ENCODE data around the gene GMPPA.

GMPPA gene

DNA sequence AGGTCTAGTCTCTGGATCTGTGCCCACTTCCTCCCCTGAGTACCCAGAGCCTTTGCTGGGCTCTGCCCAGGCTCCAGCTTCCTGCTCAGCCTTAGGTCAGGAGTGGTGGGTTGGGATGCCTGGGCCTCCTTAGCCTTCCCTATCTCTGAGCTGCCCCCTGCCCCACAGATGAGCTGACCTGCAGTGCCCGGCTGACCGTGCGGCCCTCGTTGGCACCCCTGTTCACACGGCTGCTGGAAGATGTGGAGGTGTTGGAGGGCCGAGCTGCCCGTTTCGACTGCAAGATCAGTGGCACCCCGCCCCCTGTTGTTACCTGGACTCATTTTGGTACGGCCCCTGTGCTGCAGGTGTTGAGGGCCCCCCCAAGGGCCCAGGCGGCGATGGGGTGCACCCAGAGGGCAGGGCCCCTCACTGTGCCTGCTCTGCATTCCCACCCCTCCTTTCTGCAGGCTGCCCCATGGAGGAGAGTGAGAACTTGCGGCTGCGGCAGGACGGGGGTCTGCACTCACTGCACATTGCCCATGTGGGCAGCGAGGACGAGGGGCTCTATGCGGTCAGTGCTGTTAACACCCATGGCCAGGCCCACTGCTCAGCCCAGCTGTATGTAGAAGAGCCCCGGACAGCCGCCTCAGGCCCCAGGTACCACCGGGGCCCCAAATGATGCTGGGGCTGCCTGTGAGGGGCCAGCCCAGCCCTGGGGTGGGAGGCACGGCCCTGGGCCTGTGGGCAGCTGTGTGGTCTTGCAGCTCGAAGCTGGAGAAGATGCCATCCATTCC lies 30.1 kb upstream of the GMPPA start:
- no peak for FAIRE-seq

GRCh38 chr2:219469186-219469724 lies 29.4 kb upstream of the GMPPA start:
- FAIRE-seq, result no peak

- FAIRE-seq, result no peak
These were observed 28.3 kb upstream of the GMPPA start for GRCh38 chr2:219470429-219470828.

- FAIRE-seq, result no peak
These were observed 27.0 kb upstream of the GMPPA start for GRCh38 chr2:219471476-219472371.

GRCh38 chr2:219472629-219473187 lies 26.0 kb upstream of the GMPPA start:
- no peak for FAIRE-seq

DNA sequence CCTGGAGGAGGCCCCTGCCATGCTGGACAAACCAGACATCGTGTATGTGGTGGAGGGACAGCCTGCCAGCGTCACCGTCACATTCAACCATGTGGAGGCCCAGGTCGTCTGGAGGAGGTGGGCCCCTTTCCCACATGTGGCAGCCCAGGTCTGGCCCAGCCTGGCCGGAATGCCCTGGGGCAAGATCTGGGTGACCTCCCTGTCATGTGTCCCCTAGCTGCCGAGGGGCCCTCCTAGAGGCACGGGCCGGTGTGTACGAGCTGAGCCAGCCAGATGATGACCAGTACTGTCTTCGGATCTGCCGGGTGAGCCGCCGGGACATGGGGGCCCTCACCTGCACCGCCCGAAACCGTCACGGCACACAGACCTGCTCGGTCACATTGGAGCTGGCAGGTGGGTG lies 25.2 kb upstream of the GMPPA start:
- FAIRE-seq, result no peak

- no peak for FAIRE-seq
These were observed 24.2 kb upstream of the GMPPA start for GRCh38 chr2:219474285-219475060.

- no peak for FAIRE-seq
These were observed 23.4 kb upstream of the GMPPA start for GRCh38 chr2:219475278-219475677.

DNA sequence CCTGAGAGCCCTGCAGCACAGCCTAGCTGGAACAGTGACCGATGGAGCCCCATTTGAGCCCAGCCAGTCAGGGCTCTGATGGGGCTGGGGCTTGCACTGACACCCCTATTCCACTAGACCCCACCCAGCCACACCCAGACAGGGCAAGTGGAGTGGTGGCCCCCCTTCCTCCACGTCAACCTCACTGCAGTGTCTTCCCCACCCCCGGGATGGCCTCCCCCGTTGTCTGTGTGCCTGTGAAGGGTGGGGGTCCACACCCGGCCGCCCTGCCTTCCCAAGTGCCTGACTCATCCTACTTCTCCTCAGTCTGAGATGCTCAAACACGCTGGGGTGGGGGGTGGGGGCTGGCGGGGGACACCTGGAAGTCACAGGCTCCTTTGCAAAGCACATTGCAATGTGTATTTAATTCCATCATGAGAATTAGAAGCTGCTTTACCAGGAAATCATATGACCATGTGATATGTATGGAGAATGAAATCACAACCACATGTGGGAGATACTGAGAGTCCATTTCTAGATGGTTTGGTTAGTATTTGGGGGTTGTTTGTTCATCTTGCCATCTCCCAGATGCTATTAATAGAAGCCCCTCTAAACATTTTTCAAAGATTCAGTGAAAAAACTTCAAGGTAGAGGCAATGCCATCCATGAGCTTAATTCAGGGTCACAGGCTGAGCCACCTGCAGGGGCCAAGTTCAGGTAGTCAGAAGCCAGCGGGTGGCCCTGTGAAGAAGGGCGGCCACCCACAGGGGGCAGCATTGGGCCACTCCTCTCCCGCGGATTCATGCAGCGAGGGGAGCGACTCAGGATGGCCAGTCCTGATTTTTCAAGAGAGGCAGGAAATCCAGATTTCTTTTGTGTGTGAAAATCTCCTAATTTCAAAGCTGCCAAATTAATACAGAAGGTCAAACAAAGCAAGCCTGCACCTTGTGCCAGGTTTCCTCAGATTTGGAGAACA lies 22.7 kb upstream of the GMPPA start:
- FAIRE-seq, result peak; percentile 9

GRCh38 chr2:219476652-219477151 lies 22.0 kb upstream of the GMPPA start:
- no peak for FAIRE-seq

DNA sequence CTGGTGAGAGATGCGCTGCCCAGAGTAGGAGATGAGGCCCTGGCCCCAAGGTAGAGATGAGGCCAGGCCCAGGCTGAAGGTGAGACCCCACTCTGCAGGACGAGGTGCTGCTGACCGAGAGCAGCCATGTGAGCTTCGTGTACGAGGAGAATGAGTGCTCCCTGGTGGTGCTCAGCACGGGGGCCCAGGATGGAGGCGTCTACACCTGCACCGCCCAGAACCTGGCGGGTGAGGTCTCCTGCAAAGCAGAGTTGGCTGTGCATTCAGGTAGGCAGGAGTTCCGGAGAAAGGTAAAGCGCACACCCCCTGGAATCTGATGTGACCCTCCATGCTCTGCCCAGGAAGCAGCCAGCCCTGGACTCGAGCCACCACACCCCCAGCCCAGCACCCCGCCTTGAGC lies 21.5 kb upstream of the GMPPA start:
- FAIRE-seq, result no peak

DNA sequence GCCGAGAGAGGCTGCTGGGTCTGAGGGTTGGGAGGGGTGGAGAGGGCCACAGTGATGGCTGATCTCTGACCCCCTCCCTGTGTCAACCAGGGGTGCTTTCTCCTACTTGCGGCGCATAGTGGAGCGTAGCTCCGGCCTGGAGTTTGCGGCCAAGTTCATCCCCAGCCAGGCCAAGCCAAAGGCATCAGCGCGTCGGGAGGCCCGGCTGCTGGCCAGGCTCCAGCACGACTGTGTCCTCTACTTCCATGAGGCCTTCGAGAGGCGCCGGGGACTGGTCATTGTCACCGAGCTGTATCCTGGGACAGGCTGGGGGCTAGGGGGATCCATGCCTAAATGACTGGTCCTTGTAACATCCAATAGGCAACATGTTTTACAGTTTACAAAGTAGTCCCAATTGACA lies 20.9 kb upstream of the GMPPA start:
- no peak for FAIRE-seq

DNA sequence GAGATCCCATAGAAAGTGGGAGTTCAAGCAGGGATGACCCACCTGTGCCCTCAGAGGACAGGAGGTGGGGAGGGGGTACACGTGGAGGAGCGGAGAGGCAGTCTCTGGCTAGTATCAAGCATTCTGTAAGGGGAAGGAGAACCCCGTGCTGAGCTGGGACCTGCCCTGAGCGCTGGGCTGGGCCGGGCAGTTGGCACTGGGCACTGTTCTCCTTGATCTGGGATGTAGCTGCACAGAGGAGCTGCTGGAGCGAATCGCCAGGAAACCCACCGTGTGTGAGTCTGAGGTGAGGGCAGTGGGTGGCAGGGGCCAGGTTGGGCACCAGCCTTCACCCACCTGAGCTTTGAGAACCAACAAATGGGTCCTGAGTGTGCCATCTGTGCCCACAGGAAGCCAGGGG lies 19.8 kb upstream of the GMPPA start:
- FAIRE-seq, result no peak

GRCh38 chr2:219480004-219480403 lies 18.7 kb upstream of the GMPPA start:
- FAIRE-seq, result no peak

GRCh38 chr2:219482674-219483405 lies 15.9 kb upstream of the GMPPA start:
- FAIRE-seq, result no peak

DNA sequence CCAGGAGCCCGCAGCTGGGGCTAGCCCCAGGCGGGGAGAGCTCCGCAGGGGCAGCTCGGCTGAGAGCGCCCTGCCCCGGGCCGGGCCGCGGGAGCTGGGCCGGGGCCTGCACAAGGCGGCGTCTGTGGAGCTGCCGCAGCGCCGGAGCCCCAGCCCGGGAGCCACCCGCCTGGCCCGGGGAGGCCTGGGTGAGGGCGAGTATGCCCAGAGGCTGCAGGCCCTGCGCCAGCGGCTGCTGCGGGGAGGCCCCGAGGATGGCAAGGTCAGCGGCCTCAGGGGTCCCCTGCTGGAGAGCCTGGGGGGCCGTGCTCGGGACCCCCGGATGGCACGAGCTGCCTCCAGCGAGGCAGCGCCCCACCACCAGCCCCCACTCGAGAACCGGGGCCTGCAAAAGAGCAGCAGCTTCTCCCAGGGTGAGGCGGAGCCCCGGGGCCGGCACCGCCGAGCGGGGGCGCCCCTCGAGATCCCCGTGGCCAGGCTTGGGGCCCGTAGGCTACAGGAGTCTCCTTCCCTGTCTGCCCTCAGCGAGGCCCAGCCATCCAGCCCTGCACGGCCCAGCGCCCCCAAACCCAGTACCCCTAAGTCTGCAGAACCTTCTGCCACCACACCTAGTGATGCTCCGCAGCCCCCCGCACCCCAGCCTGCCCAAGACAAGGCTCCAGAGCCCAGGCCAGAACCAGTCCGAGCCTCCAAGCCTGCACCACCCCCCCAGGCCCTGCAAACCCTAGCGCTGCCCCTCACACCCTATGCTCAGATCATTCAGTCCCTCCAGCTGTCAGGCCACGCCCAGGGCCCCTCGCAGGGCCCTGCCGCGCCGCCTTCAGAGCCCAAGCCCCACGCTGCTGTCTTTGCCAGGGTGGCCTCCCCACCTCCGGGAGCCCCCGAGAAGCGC lies 15.0 kb upstream of the GMPPA start:
- no peak for FAIRE-seq

GRCh38 chr2:219484343-219485200 lies 14.1 kb upstream of the GMPPA start:
- FAIRE-seq, result no peak

DNA sequence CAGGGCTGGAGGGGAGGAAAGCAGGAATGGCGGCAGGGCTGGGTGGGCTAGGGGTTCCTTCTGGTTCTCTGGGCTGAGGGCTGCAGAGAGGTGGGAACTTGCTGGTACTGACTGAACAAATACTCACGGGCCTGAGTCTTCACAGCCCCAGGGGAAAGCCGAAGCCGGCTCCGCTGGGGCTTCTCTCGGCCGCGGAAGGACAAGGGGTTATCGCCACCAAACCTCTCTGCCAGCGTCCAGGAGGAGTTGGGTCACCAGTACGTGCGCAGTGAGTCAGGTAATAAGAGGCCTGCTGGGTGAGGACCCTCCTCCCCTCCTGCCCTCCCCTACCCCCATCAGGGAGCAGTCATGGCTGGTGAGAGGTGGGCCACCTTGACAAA lies 13.5 kb upstream of the GMPPA start:
- FAIRE-seq, result no peak
